HFF-Myc (cell line): Measurements from ENCODE around the gene TOPBP1.

ENCODE experiments used
- DNase-seq: peaks from one replicate; pipeline ENCODE4 v3.0.0-alpha.2; 2011; ENCODE audit warnings: low read depth; ENCODE audit errors: extremely low read depth
- H3K4me3 ChIP-seq: replicated peaks from 2 replicates; pipeline ENCODE4 v1.5.1; 2011; ENCODE audit warnings: low read depth, mild to moderate bottlenecking, control low read depth, low read length
- CTCF ChIP-seq: IDR thresholded peaks from 2 replicates; pipeline ENCODE4 v1.5.1; 2012; ENCODE audit warnings: mild to moderate bottlenecking, low read depth, low read length, control low read depth; ENCODE audit errors: missing control alignments

Gene TOPBP1

GRCh38 chr3:133643611-133644010 lies 18.1 kb downstream of the TOPBP1 start:
- DNase-seq = no peak
- H3K4me3 ChIP-seq = no peak overlapping the region

GRCh38 chr3:133641254-133641653 lies 20.5 kb downstream of the TOPBP1 start:
- DNase-seq = no peak
- no peak for TF ChIP-seq CTCF

More at GRCh38 chr3:133643611-133644010, 18.1 kb downstream of the TOPBP1 start:
- no peak for TF ChIP-seq CTCF

GRCh38 chr3:133633439-133633838 lies 28.3 kb downstream of the TOPBP1 start:
- DNase-seq = no peak
- no peak for TF ChIP-seq CTCF
- no peak overlapping the region for H3K4me3 ChIP-seq

More at GRCh38 chr3:133641254-133641653, 20.5 kb downstream of the TOPBP1 start:
- no peak overlapping the region for H3K4me3 ChIP-seq

DNA sequence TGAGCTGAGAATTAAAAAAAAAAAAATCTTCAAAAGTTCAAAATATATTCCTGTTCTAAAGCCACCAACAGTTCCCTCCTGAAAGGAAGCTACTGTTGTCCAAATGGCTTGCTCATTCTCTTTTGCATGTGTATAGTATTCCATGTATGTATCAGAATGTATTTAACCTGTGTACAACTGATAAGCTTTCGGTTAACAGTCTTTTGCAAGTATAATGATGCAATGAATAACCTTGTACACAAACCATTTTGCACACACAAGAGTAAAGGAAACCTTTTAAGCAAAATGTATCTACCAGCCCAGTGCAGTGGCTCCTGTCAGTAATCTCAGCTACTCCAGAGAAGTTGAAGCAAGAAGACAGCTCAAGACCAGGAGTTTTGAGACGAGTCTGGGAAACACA lies 32.6 kb downstream of the TOPBP1 start:
- no peak for DNase-seq
- H3K4me3 ChIP-seq = no peak overlapping the region
- TF ChIP-seq CTCF = no peak

GRCh38 chr3:133627789-133628188 lies 34.0 kb downstream of the TOPBP1 start:
- no peak for DNase-seq

DNA sequence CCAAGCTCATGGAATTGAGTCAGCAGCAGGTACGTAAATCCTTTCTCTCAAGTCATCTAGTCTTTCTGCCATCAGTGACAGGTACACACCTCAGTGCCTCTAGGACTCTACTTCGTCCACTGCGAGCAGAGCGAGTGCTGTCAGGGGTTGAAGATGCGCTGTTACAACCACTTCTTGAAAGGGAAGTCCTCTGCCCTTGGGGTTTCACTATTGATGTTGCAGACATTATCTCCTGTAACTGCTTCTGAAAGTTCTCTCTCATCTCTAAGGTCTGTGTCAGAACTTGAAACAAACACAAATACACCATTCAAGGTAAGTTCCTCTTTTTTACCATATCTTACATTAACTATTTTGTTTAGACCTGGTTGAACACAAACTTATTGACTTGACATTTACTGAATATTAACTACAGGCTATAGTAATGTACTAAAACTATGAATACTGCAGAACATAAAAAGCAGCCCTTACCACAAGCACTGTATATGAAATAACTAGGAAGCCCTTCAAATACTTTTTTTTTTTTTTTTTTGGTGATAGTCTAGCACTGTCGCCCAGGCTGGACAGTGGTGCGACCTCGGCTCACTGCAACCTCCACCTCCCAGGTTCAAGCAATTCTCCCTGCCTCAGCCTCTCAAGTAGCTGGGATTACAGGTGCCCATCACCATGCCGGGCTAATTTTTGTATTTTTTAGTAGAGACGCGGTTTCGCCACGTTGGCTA lies 41.5 kb downstream of the TOPBP1 start:
- no peak overlapping the region for H3K4me3 ChIP-seq
- no peak for DNase-seq
- no peak for TF ChIP-seq CTCF

More at GRCh38 chr3:133627789-133628188, 34.0 kb downstream of the TOPBP1 start:
- no peak overlapping the region for H3K4me3 ChIP-seq
- TF ChIP-seq CTCF = no peak

GRCh38 chr3:133611534-133611933 lies 50.2 kb downstream of the TOPBP1 start:
- H3K4me3 ChIP-seq = no peak overlapping the region
- no peak for TF ChIP-seq CTCF
- no peak for DNase-seq
